T-helper 1 cell treated with Interleukin-12 subunit alpha and Interleukin-12 subunit beta and Interleukin-4 antibody, amounts not matched to agents 30 ng/mL and 1 ng/mL, for 36 hours (primary cell): ENCODE data around the gene SKP1. TPM values are rescaled to one million over a fixed set of nuclear protein-coding genes. Genes with fewer than 3 reads are reported as not detected.

ENCODE experiments used
- intact Hi-C: fragments of 100-400 bp; cut with micrococcal nuclease; formaldehyde crosslinking; loops from one replicate; pipeline ENCODE4 v1.15.1; 2024
- total RNA-seq: library from RNA; stranded (reverse); gene quantifications from 2 replicates; pipeline ENCODE4 v1.2.3, GENCODE V29; 2022

SKP1 gene
- total RNA-seq, 1 donor from 2014 or later = 229 TPM

GRCh38 chr5:134114886-134115805, 61.6 kb downstream of the SKP1 start:
- intact Hi-C loops = loop anchor here (1.0 to 10.0 kb wide), 5 partner anchors 17 to 1060 kb away; partner anchors contain the start of genes C5orf15, HSPA4 and PPP2CA

- intact Hi-C loops = loop anchor here (1.0 to 10.0 kb wide), 5 partner anchors 18 to 1059 kb away; partner anchors contain the start of genes C5orf15, HSPA4 and PPP2CA
Measured at GRCh38 chr5:134113902-134114875, 62.6 kb downstream of the SKP1 start, which contains the start of gene TCF7. TCF7 (plus strand) TSS chr5:134114681; CDS start chr5:134114907, 226 bp downstream.

- intact Hi-C loops = loop anchor here (5.0 to 10.0 kb wide), 2 partner anchors 146 to 1059 kb away; partner anchors contain the start of genes C5orf15 and HSPA4
Measured at GRCh38 chr5:134113363-134113889, 63.3 kb downstream of the SKP1 start.

GRCh38 chr5:134112726-134113362, 63.9 kb downstream of the SKP1 start:
- intact Hi-C loops = loop anchor here (5.0 to 10.0 kb wide), 2 partner anchors 146 to 1058 kb away; partner anchors contain the start of genes C5orf15 and HSPA4

DNA sequence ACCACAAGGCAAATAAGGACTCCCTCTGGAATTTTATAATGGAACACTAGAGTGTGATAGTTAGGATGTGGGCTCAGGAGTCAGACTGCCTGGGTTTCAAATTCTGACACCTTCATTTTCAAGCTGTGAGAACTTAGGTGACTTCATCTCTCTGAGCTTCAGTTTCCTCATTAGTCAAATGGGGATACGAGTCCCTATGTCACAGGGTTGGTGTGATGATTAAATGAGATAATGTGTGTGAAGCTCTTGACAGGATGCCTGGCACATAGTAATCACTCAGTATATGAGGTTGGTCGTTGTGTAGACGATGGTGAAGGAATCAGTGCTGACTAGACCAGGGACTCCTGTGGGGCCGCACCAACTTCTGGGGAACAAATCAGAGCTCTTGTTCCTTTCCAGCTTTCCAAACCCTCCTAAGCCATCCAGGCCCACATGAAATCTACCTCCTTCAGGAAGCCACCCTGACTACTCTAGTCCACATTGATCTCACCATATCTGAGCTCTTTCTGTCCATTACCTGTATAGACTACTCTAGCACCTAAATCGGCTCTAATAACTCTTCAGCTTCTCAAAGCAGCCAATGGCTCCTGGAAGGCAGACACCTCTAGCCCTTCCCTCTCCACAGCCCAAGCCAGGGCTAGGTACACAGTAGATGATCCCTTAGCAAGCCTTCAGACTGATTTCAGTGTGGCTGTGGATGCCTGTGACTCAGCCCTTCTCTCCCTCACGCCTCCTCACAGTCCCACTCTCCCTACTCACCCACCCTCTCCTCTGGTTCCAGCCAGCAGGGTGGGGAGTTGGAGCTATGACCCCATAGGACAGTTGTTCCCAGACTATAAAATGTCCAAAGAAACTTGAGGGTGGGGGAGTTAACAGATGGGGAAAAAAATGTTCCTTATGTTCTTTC, 64.8 kb downstream of the SKP1 start:
- intact Hi-C loops = loop anchor here (1.0 to 10.0 kb wide), 5 partner anchors 12 to 1057 kb away; partner anchors contain the start of genes C5orf15 and HSPA4

- intact Hi-C loops = loop anchor here (2.0 to 10.0 kb wide), 3 partner anchors 40 to 1056 kb away; partner anchors contain the start of genes C5orf15 and HSPA4
Measured at GRCh38 chr5:134110382-134110781, 66.4 kb downstream of the SKP1 start.

DNA sequence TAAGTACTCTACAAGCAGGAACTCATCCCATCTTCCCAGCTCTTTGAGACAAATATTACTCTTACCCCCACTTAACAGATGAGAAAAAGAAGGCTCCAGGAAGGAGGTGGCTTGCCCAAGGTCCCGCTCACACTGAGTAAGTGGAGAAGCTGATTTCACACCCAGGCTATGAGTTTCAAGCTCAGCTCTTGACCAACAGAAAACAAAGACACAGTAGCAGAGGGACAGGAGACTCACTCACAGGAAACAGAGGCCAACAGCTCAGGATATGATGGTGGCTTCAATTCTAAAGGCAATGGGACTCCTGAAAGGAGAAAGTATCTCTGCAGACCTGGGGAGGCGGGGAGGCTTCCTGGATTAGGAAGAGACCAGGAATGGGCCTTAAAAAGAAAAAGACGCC, 69.0 kb downstream of the SKP1 start:
- intact Hi-C loops = no loop called here

DNA sequence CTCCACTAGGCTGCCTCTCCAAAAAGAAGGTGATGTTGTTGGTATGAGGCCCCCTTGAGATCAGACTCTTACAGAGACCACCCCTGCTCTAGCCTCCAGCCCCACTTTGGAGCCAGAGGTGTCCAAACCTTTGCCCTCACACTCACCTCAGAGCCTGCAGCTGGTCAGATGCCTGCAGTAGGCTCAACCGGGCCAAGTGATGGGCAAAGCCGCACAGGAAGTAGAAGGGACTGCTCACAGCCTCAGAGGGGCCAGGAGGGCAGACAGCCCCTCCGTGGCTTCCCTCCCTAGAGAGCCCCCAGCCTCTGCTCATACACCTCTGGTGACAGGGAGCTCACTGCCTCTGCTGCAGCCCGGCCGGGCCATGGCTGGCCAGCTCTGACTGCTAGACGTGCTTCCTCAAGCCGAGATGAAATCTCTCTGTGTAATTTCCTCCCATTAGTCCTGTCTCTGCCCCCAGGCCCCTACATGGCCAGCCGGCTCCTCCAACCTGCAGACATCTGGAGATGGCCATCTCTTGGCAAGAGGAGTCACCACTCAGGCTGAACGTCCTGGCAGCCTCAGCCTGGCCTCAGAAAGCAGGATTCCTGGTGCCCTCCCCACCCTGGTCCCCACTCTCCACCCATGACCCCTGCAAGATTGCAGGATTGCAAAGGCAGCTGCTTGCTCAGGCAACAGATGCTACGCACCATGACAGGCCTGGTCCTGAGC, 69.6 kb downstream of the SKP1 start:
- intact Hi-C loops = no loop called here

DNA sequence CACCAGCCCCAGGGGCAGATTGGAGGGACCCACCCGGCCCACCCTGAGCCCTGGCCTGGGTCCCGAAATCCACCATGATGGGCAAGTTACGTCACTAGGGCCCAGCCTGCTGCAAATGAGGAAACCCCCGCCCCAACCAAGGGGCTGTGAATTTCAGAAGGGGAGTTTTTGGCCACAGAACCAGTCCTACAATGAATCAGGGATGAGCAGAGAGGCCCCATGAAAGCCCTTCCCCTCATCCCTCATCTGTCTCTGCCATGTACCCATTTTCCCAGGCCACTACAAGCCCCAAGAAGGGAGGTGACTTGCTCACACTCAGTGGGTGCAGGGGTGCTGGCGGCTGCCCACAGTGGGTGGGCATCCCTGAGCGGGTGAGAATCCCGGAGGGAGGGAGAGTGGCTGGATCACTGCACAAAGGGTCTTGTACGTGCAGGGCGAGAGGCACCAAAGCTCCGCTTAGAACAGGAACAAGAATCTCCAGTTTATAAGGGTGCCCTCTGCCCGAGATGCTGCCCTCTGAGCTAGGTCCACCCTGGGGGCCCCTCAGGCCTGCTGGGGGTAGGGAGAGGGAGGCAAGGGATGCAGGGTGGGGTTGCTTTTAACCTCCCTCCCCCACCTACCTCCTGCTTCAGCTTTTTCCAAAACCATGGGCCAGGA, 72.6 kb downstream of the SKP1 start:
- intact Hi-C loops = no loop called here

DNA sequence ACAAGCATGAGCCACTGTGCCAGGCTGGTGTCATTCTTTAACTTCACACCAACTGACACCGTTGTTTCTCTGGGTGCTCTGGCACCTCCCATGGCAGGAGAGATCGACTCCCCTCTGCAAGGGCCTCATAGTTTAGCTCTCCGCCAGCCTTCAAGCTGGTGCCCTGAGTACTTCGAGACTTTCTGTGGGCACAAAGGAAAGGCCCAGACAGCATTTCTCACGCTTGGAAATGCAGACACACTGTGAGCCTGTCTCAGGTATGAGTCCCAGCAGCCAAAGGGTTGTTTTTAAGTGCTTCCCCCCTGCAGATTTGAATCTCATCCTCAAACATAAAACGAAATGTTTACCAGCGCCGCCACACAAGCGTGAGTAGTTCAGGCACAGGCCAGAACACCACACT, 73.4 kb downstream of the SKP1 start:
- intact Hi-C loops = no loop called here

DNA sequence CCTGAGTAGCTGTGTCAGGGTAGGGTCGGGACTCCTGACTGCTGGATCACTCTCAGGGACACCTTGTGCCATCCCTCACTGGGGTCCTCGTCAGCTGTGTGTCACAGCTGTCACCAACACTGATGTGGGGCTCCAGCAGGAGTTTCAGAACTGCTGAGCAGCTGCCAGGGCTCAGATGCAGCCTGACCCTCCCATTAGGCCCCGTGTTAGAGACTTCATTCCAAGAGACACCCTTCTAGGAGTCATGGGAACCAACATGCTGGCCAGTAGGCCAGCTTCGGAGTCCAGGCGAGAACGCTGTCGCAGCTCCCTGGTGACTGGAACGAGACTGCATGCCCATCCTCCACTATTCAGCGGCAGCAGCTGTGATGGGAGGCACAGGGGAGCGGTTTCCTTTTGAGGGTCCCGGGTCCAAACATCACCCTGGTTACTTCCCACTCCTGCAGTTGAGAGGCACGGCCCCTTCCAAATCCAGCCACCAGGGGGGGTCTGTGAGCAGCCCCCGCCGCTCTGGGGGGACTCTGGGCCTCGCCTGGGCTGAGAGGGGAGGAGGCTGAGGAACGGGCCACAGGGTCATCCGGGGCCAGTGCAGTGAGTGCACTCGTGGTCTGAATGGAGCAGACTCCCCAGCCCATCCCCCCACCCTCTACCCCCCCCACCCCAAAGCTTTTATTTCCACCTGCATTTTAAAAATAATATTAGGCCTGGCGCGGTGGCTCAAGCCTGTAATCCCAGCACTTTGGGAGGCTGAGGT, 74.9 kb downstream of the SKP1 start:
- intact Hi-C loops = no loop called here

GRCh38 chr5:134100283-134101091, 76.3 kb downstream of the SKP1 start:
- intact Hi-C loops = loop anchor here (1.0 kb wide), 6 partner anchors 11 to 61 kb away; no protein-coding TSS in a partner anchor

- intact Hi-C loops = loop anchor here (1.0 kb wide), 6 partner anchors 11 to 61 kb away; no protein-coding TSS in a partner anchor
Measured at GRCh38 chr5:134099939-134100282, 76.8 kb downstream of the SKP1 start.

- intact Hi-C loops = no loop called here
Measured at GRCh38 chr5:134099288-134099872, 77.4 kb downstream of the SKP1 start.
